Fibroblast of pulmonary artery (primary cell): ENCODE measurements around the gene SSTR1.

ENCODE experiments used
- DNase-seq: peaks from one replicate; pipeline ENCODE4 v3.0.0-alpha.2; 2010; ENCODE audit warnings: low read depth
- H3K4me3 ChIP-seq: replicated peaks from 2 replicates; pipeline ENCODE4 v1.5.1; 2011; ENCODE audit warnings: low read depth, mild to moderate bottlenecking, control low read depth, low read length, moderate library complexity
- CTCF ChIP-seq: IDR thresholded peaks from 2 replicates; pipeline ENCODE4 v1.5.1; 2011; ENCODE audit warnings: mild to moderate bottlenecking, control low read depth, low read length, inconsistent platforms; ENCODE audit errors: missing control alignments

SSTR1 gene

GRCh38 chr14:38261620-38262019 is 53.9 kb downstream of the SSTR1 start:
- H3K4me3 ChIP-seq = no peak overlapping the region
- DNase-seq = peak; percentile 36
- TF ChIP-seq CTCF = no peak
